GM19035 (cell line): Measurements from ENCODE around the gene DYNC1I1.

Source experiments
- ATAC-seq: cut with Tn5 transposase; IDR thresholded peaks from one replicate; pipeline ENCODE4 v1.9.1; 2021; ENCODE audit not compliant: unreplicated experiment

The DYNC1I1 gene

GRCh38 chr7:96016056-96016586 is 243.8 kb downstream of the DYNC1I1 start:
- no peak for ATAC-seq

- no peak for ATAC-seq
These were observed 244.4 kb downstream of the DYNC1I1 start for GRCh38 chr7:96016735-96017134.

- ATAC-seq: no peak
These were observed 245.5 kb downstream of the DYNC1I1 start for GRCh38 chr7:96017877-96018276.

GRCh38 chr7:96021568-96021967 is 249.2 kb downstream of the DYNC1I1 start:
- no peak for ATAC-seq

- no peak for ATAC-seq
These were observed 251.0 kb downstream of the DYNC1I1 start for GRCh38 chr7:96023387-96023786.

GRCh38 chr7:96026010-96026409 is 253.7 kb downstream of the DYNC1I1 start:
- ATAC-seq: no peak

GRCh38 chr7:96026611-96027010 is 254.3 kb downstream of the DYNC1I1 start:
- no peak for ATAC-seq

GRCh38 chr7:96028729-96029128 is 256.4 kb downstream of the DYNC1I1 start:
- no peak for ATAC-seq

GRCh38 chr7:96033009-96033598 is 260.8 kb downstream of the DYNC1I1 start:
- no peak for ATAC-seq

- ATAC-seq: no peak
These were observed 262.8 kb downstream of the DYNC1I1 start for GRCh38 chr7:96034940-96035727.

GRCh38 chr7:96040250-96040772 is 268.0 kb downstream of the DYNC1I1 start:
- no peak for ATAC-seq

- no peak for ATAC-seq
These were observed 268.8 kb downstream of the DYNC1I1 start for GRCh38 chr7:96041171-96041570.

- no peak for ATAC-seq
These were observed 272.8 kb downstream of the DYNC1I1 start for GRCh38 chr7:96045181-96045580.

- no peak for ATAC-seq
These were observed 273.6 kb downstream of the DYNC1I1 start for GRCh38 chr7:96045919-96046318.

- ATAC-seq: no peak
These were observed 279.9 kb downstream of the DYNC1I1 start for GRCh38 chr7:96052289-96052688.

GRCh38 chr7:96052860-96053470 is 280.6 kb downstream of the DYNC1I1 start:
- no peak for ATAC-seq

- ATAC-seq: no peak
These were observed 283.4 kb downstream of the DYNC1I1 start for GRCh38 chr7:96055717-96056116.

GRCh38 chr7:96059075-96059474 is 286.7 kb downstream of the DYNC1I1 start:
- ATAC-seq: no peak

GRCh38 chr7:96061009-96061408 is 288.7 kb downstream of the DYNC1I1 start:
- ATAC-seq: no peak

GRCh38 chr7:96061844-96062243 is 289.5 kb downstream of the DYNC1I1 start:
- ATAC-seq: no peak

- no peak for ATAC-seq
These were observed 295.0 kb downstream of the DYNC1I1 start for GRCh38 chr7:96067321-96067720.

- ATAC-seq: no peak
These were observed 297.0 kb downstream of the DYNC1I1 start for GRCh38 chr7:96069401-96069800.
